Measurements from ENCODE around the gene D2HGDH.
"Not testable (repeated sequence)": the region's sequence is repeated elsewhere in the genome, so short reads cannot be mapped to it uniquely, and the experiment has no call there.

D2HGDH gene

GRCh38 chr2:241724975-241725870, 9.2 kb upstream of the D2HGDH start:
- in situ Hi-C loops (cut with MboI; ENCODE audit: low sequenced_read_pairs), result no loop called here

DNA sequence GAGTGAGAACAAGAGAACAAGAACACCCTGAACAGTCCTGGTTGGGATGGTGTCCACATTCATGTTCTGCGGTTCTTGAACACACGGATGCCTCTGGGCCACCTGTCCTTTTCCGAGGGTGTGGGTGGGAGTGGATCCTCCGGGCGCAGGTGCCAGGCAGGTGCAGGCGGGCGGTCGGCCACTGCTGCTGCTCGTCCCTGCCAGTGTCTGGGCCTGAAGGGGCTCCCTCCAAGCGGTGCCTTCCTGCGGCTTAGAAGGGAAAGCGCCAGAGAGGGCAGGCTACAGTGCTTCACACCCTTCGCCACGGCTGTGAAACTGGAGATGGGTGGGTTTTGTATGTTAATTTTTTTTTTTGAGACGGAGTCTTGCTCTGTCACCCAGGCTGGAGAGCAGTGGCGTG, 8.0 kb upstream of the D2HGDH start:
- in situ Hi-C loops (cut with MboI; ENCODE audit: low sequenced_read_pairs), result no loop called here

DNA sequence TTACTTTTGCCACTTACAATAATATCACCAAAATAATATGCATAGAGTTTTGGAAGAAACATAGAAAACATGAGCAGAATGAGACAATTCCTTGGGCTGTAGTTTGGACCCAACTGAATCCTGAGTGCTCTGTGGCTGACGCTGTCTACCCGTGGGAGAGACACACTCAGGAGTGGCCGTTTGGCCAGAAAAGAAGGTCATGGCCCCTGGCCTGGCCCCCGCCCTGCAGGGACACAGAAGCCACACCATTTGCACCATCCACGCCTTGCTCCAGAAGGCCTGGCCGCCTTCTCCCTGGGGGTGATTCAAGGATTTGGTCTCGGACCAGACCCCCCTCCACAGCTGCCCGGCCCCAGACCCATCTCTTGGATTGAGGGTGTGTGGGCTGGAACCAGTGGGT, 6.4 kb upstream of the D2HGDH start:
- in situ Hi-C loops (cut with MboI; ENCODE audit: low sequenced_read_pairs), result no loop called here

- in situ Hi-C loops (cut with MboI; ENCODE audit: low sequenced_read_pairs), result no loop called here
Observed at GRCh38 chr2:241728627-241729026, 5.8 kb upstream of the D2HGDH start.

GRCh38 chr2:241729868-241730267, 4.6 kb upstream of the D2HGDH start:
- in situ Hi-C loops (cut with MboI; ENCODE audit: low sequenced_read_pairs), result loop anchor here (10.0 kb wide), 1 partner anchor 145 kb away; no protein-coding TSS in a partner anchor

DNA sequence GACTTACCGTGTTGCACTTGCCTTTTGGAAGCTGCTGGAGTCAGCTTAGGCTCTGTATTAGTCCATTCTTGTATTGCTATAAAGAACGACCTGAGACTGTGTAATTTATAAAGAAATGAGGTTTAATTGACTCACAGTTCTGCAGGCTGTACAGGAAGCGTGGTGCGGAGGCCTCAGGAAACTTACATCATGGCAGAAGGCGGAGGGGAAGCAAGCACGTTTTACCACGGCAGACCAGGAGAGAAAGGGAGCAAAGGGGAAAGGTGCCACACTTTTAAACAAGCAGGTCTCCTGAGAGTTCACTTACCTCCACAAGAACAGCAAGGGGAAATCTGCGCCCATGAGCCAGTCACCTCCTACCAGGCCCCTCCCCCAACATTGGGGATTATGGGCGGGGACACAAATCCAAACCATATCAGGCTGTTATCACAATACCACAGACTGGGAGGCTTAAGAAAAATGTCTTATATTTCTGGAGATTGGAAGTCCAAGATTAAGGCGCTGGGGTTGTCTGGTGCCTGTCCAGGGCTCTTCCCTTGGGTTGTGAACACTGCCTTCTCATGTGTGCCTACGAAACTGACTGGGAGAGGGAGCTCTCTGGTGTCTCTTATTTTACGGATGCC, 3.6 kb upstream of the D2HGDH start:
- in situ Hi-C loops (cut with MboI; ENCODE audit: low sequenced_read_pairs), result loop anchor here (10.0 kb wide), 1 partner anchor 144 kb away; no protein-coding TSS in a partner anchor

DNA sequence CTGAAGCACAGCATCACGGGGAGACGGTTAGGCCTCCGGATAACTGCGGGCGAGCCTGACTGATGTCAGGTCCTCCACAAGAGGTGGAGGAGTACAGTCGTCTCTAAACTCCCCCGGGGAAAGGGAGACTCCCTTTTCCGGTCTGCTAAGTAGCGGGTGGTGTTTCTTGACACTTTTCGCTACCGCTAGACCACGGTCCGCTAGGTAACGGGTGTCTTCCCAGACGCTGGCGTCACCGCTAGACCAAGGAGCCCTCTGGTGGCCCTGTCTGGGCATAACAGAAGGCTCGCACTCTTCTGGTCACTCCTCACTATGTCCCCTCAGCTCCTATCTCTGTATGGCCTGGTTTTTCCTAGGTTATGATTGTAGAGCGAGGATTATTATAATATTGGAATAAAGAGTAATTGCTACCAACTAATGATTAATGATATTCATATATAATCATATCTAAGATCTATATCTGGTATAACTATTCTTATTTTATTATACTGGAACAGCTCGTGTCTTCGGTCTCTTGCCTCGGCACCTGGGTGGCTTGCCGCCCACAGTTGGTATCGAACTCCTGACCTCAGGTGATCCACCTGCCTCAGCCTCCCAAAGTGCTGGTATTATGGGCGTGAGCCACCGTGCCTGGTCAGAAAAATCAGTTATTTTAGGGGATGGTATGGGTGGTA, 1.8 kb upstream of the D2HGDH start:
- in situ Hi-C loops (cut with MboI; ENCODE audit: low sequenced_read_pairs), result loop anchor here (10.0 kb wide), 1 partner anchor 142 kb away; no protein-coding TSS in a partner anchor

GRCh38 chr2:241733391-241734207, 831 bp upstream of the D2HGDH start:
- in situ Hi-C loops (cut with MboI; ENCODE audit: low sequenced_read_pairs), result loop anchor here (10.0 kb wide), 1 partner anchor 141 kb away; no protein-coding TSS in a partner anchor

- in situ Hi-C loops (cut with MboI; ENCODE audit: low sequenced_read_pairs), result loop anchor here (10.0 kb wide), 1 partner anchor 141 kb away; no protein-coding TSS in a partner anchor
Observed at GRCh38 chr2:241734208-241734466, 293 bp upstream of the D2HGDH start.

DNA sequence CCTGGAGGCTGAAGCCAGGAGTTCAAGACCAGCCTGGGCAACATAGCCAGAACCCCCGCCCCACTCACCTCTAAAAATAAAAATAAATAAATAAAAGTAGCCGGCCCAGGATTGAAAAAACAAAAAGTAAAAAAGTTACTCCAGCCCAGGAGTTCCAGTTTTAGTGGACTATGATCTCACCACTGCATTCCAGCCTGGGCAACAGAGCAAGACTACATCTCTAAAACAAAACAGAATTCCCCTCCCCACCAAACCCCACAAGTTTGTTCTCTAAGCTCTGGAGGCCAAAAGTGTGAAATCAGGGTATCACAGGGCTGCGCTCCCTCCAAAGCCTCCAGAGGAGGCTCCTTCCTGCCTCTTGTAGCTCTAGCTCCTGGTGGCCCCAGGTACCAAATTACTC, 1.7 kb downstream of the D2HGDH start:
- in situ Hi-C loops (cut with MboI; ENCODE audit: low sequenced_read_pairs), result loop anchor here (10.0 kb wide), 1 partner anchor 139 kb away; no protein-coding TSS in a partner anchor

DNA sequence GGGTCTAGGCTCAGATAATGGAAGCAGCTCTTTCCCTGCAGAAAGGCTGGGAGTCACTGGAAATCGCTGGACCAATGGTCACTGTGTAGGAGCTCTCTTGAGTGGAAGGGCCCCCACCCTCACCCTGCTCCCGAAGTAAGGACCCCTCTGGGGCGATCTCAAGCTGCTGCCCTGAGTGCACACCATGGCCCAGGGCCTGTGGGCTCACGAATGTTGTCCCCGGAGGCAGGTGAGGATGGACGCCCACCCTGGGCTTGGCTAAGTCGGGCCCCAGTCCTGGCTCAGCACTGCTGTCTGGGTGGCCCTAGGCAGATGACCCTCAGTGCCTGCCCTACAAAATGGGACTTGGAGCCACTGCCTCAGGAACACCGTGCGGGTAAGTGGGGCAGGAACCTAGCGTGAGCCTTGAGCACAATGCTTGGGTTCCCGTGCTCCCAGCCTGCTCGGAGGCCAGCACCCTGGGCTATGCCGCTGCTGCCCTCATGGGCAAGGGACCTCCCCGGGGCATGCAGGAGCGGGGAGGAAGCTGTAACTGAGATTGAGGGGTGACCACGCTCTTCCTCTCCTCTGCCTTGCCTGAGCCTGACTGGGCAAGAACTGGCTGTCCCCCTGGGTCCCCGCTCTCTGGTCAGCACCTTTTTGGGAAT, 3.7 kb downstream of the D2HGDH start:
- in situ Hi-C loops (cut with MboI; ENCODE audit: low sequenced_read_pairs), result loop anchor here (10.0 kb wide), 1 partner anchor 137 kb away; no protein-coding TSS in a partner anchor

DNA sequence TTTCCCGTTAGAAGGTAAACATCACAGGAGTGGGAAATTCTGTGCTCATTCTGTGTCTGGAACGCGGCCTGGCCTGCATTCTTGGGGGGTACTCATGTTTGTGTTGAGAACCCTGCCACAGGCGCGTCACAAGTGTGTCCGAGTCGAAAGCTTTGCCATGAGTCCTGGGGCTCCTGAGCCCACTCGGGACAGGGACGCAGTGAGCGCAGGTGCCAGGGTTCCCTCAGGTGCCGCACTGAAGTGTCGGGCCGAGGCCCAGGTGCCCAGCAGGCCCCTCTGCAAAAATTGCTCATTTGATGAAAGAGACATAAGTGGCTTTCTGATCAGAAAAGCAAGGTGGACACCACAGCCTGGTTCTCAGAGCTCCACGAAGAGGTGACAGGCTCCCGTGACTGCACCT, 4.7 kb downstream of the D2HGDH start:
- in situ Hi-C loops (cut with MboI; ENCODE audit: low sequenced_read_pairs), result loop anchor here (10.0 kb wide), 1 partner anchor 136 kb away; no protein-coding TSS in a partner anchor

GRCh38 chr2:241739651-241740050, 5.2 kb downstream of the D2HGDH start:
- in situ Hi-C loops (cut with MboI; ENCODE audit: low sequenced_read_pairs), result loop anchor here (10.0 kb wide), 1 partner anchor 135 kb away; no protein-coding TSS in a partner anchor

DNA sequence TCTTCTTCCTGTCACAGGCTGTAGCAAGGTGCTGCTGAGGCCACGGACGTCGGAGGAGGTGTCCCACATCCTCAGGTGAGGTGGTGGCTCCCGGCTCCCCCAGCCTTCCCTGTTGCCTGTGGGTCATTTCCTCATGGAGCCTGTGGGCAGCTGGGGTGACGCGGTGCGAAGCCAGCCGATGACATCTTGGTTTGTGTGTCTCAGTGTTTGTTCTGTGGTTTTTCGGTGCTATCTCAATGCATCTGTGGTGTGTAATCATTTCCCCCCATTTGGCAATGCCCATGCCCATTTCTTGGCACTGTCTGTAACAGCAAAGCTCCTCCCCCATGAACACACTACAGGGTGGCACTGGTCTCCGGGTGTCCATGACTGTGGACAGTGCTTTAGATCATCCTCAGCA, 6.6 kb downstream of the D2HGDH start:
- in situ Hi-C loops (cut with MboI; ENCODE audit: low sequenced_read_pairs), result no loop called here

GRCh38 chr2:241742320-241742939, 8.0 kb downstream of the D2HGDH start:
- in situ Hi-C loops (cut with MboI; ENCODE audit: low sequenced_read_pairs), result no loop called here

- in situ Hi-C loops (cut with MboI; ENCODE audit: low sequenced_read_pairs), result not testable (repeated sequence)
Observed at GRCh38 chr2:241743008-241743407, 8.6 kb downstream of the D2HGDH start.

DNA sequence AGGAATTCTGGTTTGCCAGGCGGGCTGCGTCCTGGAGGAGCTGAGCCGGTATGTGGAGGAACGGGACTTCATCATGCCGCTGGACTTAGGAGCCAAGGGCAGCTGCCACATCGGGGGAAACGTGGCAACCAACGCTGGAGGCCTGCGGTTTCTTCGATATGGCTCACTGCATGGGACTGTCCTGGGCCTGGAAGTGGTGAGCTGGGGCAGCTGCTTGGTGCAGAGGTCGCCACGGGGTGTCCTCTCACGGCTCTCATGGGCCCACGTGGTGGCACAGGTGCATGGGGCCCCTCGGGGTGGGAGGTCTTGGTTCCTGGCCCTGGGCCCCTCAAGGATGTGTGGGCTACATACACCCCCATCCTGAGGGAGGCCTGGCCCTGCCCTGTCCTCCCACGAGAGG, 9.2 kb downstream of the D2HGDH start:
- in situ Hi-C loops (cut with MboI; ENCODE audit: low sequenced_read_pairs), result no loop called here

DNA sequence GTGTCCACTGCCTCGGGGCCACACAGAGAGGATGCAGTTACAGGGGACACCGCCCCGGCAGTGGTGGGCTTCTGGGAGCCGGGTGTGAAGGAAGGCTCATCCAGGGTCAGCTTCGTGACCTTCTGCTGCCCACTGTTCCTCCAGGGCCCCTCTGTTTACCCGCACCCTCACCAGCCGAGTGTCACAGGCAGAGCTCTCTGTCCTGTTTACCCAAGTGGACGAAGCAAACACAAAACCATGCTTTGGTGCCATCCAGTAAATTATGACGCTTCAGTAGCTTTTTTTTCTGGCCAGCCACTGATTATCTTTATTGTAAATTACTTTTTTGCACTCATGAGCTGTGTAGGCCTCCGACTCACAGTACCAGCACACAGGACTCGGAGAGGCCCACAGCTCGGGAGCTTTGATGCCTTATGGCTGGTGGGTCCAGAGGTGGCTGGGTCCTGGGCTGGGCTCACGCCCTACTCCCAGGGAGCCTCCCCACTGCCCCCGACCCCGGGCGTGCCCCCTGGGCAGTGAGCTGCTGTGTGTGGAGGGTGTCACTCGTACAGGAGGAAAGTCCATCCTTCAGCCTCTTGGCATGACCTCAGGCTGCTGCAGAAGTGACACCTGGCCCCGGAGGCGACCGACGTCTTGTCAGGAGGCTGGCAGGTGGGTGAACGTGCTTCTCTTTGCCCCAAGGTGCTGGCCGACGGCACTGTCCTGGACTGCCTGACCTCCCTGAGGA, 9.8 kb downstream of the D2HGDH start:
- in situ Hi-C loops (cut with MboI; ENCODE audit: low sequenced_read_pairs), result no loop called here

GRCh38 chr2:241745276-241745675, 10.8 kb downstream of the D2HGDH start:
- in situ Hi-C loops (cut with MboI; ENCODE audit: low sequenced_read_pairs), result no loop called here

All from HL-60/S4 treated with retinoic acid at 250 ng/mL for 4 days and 3 days (cell line).